HG02973 (cell line): ENCODE data around the gene FAM90A26.
A peak's percentile ranks its signal among the peaks of the same experiment; 100 is the strongest.
"Not testable (repeated sequence)": the region's sequence is repeated elsewhere in the genome, so short reads cannot be mapped to it uniquely, and the experiment has no call there.

ENCODE experiments used
- ATAC-seq: cut with Tn5 transposase; IDR thresholded peaks from one replicate; pipeline ENCODE4 v1.9.1; 2021; ENCODE audit warnings: moderate library complexity; ENCODE audit not compliant: unreplicated experiment

FAM90A26 gene, protein sequence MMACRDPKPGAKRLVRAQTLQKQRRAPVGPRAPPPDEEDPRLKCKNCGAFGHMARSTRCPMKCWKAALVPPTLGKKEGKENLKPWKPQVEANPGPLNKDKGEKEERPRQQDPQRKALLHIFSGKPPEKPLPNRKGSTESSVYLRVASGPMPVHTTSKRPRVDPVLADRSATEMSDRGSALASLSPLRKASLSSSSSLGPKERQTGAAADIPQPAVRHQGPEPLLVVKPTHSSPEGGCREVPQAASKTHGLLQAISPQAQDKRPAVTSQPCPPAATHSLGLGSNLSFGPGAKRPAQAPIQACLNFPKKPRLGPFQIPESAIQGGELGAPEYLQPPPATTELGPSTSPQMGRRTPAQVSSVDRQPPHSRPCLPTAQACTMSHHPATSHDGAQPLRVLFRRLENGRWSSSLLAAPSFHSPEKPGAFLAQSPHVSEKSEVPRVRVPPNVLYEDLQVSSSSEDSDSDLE

DNA sequence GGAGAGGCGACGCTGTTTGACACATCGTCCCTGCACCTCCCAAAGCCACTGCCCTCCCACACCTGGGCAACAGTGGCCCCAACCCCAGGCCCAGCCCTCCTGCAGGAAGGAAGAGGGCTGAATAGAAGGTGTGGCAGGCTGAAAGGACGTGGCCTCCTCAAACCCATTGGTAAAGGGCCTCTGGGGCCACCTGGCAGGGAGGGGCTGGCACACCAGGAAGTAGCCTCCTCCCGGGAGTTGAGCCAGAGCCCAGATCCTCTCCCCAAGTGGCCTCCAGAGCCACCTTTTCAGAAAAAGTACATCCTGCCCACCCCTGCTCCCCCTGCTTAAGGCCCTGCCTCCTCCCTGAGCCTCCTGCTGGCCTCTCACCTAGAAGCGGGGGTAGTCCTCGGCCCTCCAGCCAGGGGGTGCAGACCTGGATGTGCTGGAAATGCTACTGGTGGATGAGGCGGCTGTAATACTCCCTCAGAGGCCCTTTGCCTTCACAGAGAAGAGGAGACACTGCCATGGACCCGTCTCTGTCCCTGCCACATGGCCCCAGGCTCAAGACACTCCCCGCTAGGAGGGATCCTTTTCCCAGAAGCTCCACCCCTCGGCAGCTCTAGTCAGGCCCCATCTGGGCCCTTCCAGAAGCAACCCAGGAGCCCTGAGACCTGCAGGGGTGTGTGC lies at the start of gene FAM90A26:
Gene FAM90A26 (plus strand): TSS at position 619 of the 669 bp plus-strand sequence. CDS start 2,764 bp downstream, outside the sequence.
- ATAC-seq, result not testable (repeated sequence)

DNA sequence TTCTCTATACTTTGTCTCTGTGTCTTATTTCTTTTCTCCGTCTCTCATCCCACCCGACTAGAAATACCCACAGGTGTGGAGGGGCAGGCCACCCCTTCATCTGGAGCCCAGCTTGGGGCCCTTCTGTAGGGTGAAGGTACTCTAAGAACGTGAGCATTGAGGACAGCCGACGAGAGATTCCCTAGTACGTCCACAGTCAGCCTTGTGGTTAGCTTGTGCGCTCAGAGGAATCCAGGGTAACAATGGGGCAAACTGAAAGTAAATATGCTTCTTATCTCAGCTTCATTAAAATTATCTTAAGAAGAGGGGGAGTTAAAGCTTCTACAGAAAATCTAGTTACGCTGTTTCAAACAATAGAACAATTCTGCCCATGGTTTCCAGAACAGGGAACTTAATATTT lies 47.5 kb upstream of the FAM90A26 start:
- ATAC-seq, result not testable (repeated sequence)

DNA sequence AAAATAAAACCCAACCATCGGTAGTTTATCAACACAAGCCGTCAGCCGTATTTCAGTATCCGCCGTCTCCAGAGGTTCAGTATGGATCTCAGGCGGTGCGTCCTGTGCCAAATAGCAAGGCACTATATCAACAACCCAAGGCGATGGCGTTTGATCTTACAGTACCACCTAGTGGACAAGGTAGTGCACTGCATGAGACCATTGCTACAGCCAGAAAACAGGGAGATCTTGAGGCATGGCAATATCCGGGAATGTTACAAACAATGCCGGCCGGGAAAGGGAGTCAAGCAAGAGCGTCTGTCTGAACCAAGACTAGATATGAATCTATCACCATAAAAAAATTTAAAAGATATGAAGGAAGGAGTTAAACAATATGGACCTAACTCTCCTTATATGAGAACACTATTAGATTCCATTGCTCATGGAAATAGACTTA lies 46.6 kb upstream of the FAM90A26 start:
- ATAC-seq, result not testable (repeated sequence)

DNA sequence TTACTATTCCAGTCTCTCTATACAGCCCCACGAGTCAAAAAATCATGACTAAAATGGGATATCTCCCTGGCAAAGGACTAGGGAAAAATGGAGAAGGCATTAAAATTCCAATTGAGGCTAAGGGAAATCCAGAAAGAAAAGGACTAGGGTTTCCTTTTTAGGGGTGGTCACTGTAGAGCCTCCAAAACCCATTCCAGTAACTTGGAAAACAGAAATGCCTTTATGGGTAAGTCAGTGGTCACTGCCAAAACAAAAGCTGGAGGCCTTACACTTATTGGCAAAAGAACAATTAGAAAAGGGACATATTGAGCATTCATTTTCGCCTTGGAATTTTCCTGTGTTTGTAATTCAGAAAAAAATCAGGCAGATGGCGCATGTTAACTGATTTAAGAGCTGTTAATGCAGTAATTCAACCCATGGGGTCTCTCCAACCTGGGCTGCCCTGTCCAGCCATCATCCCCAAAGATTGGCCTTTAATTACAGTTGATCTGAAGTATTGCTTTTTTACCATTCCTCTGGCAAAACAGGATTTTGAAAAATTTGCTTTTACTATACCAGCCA lies 44.5 kb upstream of the FAM90A26 start:
- not testable (repeated sequence) for ATAC-seq

DNA sequence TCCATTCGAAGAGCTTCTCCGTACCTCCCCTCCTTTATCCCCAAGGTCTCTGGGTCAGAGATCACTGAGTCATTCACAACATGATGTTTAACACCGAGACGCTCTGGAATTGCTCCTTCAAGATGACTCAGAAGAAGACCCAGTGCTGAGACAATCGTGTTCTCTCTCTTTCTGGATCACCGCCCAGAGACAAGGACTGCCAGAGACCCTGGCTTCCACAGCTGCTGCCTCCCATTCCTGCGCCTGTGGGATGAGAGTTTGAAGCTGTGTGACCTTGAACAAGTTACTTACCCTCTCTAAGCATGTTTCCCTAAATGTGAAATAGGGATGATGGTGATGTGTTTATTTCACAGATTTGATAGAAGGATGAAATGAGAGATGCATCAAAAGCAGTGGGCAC lies 38.8 kb upstream of the FAM90A26 start:
- not testable (repeated sequence) for ATAC-seq

DNA sequence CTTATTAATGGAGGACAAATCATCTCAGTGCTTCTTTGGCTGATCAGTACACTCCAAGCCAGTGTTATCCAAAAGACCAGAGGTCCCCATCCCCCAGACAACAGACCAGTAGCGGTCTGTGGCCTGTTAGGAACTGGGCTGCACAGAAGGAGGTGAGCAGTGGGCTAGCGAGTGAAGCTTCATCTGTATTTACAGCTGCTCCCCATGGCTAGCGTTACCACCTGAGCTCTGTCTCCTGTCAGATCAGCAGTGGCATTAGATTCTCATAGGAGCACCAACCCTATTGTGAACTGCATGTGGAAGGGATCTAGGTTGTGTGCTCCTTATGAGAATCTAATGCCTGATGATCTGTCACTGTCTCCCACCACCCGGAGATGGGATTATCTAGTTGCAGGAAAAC lies 37.4 kb upstream of the FAM90A26 start:
- ATAC-seq, result not testable (repeated sequence)

DNA sequence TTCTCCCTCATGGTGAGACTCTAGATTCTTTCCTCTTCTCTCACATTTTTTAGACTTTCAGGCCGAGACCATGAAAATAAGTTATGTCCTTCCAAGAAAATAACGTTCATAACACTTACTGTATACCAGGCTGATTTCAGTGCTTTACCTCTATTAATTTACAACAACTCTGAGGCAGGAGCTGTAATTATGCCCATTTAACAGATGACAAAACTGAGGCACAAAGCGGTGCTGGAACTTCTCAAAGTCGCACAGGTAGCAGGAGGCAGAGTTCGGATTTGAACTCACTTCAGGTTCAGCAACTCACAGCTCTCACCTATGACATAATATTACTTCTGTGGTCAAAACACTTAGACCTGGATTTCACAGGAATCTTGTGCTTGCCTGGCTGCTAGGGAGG lies 36.2 kb upstream of the FAM90A26 start:
- ATAC-seq, result not testable (repeated sequence)

DNA sequence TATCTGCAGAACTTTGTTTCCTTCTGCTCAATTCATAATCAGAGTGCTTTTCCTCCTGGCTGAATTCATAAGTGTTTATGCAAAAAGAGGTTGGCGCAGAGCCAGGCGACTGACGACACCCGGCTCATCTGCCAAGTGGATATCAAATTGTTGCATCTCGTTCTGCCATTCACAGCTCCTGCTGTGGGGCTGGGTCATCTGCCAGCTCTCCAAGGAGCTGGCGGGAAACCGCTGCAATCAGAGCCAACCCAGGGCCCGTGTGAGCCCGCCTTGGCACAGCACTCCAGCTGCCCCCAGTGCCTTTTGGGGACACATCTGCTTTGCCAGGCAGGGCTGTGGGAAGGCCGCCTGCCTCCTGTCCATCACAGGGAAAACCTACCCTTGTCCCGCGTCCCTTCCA lies 35.7 kb upstream of the FAM90A26 start:
- not testable (repeated sequence) for ATAC-seq

DNA sequence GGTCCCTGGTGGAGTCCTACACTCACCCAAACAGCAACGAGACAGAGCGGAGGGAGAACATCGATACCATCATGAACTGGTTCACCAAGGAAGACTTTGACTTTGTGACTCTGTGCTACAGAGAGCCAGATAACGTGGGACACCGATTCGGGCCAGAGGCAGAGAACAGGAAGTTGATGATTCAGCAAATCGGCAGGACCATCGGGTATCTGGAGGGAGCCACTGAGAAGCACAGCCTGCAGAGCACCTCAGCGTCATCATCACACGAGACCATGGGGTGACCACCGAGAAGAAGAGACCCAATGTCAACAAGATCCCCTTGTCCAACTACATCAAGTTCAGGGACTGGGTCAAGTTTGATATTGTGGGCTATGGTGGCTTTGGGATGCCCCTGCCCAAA lies 29.2 kb upstream of the FAM90A26 start:
- ATAC-seq, result not testable (repeated sequence)

DNA sequence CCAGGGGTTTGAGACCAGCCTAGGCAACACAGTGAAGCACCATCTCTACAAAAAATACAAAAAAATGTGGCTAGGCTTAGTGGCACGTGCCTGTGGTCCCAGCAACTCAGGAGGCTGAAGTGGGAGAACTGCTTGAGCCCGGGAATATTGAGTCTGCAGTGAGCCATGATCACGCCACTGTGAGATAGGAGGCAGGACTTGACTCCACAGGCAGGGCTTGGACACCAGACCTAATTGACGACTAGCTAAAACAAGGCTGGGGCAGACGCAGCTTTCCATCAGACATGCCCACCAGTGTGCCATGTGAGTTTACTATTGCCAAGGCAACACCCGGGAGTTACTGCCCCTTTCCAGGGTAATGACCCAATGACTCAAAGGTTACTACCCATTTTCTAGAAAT lies 27.4 kb upstream of the FAM90A26 start:
- not testable (repeated sequence) for ATAC-seq

DNA sequence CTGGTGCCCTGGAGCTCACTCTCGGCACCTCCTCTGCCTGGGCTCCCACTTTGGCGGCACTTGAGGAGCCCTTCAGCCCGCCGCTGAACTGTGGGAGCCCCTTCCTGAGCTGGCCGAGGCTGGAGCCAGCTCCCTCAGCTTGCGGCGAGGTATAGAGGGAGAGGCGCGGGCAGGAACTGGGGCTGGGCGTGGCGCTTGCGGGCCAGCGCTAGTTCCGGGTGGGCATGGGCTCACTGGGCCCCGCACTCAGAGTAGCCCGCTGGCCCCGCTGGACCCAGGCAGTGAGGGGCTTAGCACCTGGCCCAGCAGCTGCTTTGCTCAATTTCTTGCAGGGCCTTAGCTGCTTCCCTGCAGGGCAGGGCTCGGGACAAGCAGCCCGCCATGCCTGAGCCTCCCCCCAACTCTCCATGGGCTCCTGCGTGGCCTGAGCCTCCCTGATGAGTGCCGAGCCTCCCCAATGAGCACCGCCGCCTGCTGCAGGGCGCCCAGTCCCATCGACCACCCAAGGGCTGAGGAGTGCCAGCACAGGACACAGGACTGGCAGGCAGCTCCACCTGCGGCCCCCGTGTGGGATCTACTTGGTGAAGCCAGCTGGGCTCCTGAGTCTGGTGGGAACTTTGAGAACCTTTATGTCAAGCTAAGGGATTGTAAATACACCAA lies 26.7 kb upstream of the FAM90A26 start:
- ATAC-seq, result no peak

DNA sequence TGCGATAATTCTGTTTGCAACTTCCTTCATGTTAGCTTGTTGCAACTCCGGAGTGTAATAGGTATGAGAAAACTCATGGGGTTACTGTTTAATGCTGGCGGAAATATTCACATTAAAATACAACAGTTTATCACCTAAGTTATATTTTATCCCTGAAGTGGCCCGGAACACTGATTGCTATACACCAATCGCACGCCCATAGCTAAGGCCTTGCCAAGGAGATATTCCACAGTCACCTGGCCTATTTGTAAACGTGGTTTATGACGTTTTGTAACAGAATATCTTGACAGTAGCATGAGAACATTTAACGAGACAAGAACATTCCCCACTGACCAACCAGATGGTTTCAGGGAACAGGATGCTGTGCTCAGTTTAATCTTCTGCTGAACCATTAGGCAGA lies 23.2 kb upstream of the FAM90A26 start:
- ATAC-seq, result no peak

DNA sequence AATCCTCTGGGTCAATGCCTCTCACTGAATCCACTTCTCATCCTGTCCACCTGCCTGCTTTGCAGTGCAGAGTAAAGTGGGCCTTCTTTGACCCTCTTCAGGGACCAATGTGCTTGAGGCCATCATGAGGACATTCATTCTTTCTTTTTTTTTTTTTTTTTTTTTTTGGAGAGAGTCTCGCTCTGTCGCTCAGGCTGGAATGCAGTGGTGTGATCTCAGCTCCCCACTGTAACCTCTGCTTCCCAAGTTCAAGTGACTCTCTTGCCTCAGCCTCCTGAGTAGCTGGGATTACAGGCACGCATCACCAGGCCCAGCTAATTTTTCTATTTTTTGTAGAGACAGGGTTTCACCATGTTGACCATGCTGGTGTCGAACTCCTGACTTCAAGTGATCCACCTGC lies 22.8 kb upstream of the FAM90A26 start:
- not testable (repeated sequence) for ATAC-seq

DNA sequence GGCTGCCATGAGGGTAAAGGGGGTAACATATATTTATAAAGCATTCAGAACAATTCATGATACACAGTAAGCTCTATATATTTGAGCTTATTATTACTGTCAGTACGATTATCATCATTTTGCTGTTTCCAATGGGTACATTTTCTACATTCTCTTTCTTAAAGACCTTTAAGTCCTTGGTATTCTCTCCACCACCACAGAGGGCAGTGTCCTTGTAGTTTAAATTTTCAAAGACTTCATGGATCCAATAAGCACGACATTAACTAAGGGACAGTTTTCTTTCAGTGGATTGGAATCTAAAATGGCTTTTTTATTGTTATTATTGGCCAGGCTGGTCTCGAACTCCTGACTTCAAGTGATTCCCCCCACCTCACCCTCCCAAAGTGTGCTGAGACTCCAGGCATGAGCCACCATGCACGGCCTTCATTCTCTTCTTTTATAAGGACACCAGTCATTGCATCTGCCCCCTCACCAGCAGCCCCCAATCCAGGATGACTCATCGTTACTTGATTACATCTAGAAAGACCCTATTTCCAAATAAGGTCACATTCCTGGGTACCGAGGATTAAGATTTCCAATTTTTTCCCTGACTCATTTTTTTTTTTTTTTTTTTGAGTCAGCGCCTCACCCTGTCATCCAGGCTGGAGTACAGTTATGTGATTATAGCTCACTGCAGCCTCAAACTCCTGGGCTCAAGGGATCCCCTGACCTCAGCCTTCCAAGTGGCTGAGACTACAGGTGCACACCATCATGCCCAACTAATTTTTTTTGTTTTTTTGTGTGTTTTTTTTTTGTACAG lies 21.4 kb upstream of the FAM90A26 start:
- not testable (repeated sequence) for ATAC-seq

DNA sequence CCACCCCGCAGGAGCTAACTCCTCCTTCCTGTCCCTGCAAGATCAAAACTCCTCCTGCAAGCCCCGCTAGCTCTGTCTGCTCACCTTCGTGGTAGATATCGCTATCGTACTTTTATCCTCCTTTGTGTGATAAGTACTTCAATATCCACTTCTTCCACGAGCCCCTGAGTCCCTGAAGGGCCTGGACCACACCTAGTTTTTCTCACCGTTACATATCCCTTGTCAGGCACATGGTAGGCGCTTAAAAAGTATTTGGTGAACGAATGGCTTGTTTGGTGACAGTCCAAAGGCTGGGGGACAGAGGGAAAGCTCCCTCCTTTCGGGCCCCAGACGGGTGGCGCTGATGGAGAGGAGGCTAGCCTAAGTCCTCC lies 18.4 kb upstream of the FAM90A26 start:
- ATAC-seq, result not testable (repeated sequence)

DNA sequence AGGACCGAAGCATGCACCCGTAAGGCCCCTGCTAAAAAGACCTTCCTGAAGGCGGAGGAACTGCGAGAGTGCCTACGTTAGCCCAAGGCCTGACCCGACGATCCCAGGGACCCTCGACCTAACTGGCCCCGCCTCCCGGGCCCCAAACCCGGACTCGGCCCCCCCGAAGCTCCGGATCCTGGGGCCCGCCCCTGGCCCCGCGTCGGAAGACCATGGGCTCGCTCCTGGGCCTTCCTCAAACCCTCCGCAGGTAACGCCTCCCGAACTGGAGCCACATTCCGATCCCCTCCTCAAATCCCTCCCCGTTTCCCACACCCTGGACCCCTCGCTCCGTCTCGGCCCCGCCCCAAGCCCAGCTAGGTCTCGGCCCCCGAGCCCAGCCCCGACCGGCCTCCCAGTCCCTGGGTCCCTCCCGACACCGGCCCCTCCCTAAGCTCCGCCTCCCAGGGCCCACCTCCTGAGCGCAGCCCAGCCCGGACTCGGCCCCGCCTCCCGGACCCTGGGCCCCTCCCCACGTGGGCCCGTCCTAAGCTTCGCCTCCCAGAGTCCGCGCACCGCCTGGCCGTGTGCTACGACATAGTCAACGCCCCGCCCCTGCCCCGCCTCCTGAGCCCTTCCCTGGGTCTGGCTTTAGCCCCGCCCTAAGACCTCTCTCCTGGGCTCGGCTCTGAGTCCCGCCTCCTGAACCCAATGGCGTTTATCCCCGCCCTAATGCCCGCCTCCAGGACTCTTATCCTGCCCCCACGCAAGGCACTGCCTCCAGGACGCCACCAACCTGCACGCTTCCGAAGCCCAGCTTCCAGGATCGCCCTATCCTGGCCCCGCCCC lies 17.8 kb upstream of the FAM90A26 start:
- not testable (repeated sequence) for ATAC-seq

DNA sequence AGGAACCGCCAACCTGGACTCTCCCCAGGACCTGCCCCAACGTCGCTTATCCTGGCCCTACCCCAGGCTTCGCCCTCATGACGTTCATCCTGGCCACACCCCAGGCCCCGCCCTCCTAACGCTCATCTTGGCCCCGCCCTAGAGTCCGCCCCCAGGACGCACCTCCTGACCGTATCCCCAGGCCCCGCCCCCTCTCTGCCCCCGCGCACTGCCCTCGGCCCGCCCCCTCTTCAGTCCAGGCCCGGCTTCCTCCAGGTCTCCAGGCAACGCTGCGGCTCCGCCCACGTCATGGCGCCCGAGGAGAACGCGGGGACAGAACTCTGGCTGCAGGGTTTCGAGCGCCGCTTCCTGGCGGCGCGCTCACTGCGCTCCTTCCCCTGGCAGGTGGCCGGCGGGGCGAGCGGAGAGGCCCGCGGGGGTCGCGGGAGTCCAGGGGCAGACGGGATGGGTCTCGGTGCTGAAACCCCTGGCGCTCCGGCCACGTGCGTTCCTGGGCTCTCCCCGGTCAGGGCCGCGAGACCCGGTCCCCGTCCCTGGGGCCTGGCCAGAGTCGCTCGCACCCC lies 17.1 kb upstream of the FAM90A26 start:
- ATAC-seq, result peak; percentile 80

DNA sequence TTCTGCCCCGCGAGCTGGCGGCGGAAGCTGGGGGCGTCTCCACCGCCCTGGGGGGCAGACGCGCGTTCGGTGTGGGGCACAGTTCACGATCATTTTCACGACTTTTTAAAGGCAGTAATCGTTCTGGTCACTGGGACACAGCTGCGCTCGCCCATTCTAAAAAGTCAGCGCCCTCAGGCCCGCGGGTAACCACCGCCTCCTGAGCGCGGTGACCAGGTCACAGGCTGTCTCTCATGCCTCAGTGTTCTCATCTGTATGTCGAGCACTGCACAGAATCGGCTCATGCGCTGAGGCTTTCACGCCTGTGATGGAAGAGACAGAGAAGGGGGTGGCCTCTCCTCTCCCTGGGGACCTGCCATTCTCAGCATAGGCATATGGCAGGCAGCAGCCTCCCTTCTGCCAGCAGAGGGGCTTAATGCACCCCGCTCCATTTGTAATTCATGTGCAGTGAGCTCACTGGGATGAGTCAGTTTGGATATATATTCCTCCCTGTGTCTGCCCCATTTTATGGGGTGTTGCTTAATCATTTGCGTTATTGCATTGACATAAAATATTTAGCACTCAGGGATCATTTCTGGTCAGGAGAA lies 16.5 kb upstream of the FAM90A26 start:
- ATAC-seq, result not testable (repeated sequence)
